ENCODE measurements around the gene DYNLT4. TPM values are rescaled to one million over a fixed set of nuclear protein-coding genes. Genes with fewer than 3 reads are reported as not detected.
"Not testable (repeated sequence)": the region's sequence is repeated elsewhere in the genome, so short reads cannot be mapped to it uniquely, and the experiment has no call there.

Gene DYNLT4
- total RNA-seq, 1 donor from 2014 or later: 1.1 TPM

DNA sequence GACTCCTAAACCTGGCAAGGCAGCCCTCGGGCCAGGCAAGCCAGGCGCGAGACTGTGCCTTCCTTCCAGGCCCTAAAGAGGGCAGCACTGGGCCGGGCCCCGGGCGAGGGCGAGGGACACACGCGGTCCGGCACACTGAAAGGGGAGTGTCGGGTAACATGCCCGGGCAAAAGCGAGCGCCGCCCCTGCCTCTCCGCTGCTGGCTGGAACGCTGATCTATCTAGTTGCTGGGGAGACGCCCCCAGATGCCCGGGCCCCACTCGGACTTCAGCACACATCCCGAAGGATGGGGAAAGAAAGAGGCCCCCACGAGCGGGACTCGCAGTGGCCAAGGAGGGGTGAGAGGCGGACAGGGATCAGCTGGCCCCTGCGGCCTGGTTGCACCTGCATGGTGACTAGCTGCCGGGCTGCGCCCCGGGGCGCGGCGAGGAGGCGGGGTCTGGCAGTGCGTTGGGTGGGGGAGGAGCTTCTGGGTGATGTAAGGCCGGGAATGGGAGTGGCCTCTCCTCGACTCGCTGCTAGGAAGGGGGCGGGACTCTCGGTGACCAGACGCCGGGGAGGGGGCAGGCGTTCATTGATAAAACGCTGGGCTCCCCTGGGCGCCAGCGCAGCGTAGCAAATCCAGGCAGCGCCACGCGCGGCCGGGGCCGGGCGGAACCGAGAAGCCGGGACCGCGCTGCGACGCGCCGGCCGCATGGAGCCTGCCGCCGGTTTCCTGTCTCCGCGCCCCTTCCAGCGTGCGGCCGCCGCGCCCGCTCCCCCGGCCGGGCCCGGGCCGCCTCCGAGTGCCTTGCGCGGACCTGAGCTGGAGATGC lies 7.2 kb downstream of the DYNLT4 start, which contains the start of gene PLK3:
Gene PLK3, plus strand, starts transcription at position 608 of the 815 bp plus-strand sequence. Its CDS starts 87 bp downstream, at position 695.
- ATAC-seq (ENCODE audit: poor library complexity): peak; percentile 97
- DNase-seq: peak; percentile 99
- intact Hi-C loops (cut with DNase I): no loop called here

DNA sequence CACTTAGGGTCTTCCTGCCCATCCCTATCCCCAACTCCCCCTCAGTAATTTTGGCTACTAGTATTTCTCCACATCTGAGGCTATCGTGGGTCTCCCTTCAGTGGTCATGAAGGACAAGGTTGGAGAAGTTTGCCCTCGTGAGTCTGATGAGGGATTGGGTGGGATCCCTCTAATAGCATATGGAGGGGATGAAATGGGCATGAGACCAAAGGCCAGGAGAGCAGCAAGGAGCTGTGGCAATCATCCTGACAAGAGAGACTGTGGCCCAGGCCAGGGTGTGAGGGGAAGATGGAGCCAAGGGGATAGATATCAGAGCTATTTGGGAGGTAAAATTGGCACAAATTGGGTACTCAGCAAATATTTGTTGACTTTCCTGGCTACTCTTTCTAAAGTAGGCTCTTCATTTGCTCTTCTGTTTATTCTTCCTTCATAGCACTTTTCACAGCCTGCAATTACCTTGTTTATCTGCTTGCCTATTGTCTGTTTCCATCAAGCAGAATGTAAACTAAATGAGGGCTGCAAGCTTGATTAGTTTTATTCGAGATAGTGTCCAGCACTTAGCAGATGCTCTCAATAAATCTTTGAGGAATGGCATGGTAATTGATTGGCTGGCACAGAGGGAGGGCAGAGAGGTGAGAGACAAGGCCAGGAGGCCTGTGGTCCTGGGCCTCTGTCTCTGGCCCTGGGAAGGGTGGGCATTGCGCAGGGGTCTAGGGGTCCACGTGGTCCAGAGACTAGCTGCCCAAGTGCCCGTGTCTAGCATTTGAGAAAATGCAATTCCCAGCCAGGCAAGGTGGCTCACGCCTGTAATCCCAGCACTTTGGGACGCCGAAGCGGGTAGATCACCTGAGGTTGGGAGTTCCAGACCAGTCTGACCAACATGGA lies 8.4 kb downstream of the DYNLT4 start:
- DNase-seq (peak; percentile 43), ATAC-seq (ENCODE audit: poor library complexity) (no peak)
- intact Hi-C loops (cut with DNase I): no loop called here

DNA sequence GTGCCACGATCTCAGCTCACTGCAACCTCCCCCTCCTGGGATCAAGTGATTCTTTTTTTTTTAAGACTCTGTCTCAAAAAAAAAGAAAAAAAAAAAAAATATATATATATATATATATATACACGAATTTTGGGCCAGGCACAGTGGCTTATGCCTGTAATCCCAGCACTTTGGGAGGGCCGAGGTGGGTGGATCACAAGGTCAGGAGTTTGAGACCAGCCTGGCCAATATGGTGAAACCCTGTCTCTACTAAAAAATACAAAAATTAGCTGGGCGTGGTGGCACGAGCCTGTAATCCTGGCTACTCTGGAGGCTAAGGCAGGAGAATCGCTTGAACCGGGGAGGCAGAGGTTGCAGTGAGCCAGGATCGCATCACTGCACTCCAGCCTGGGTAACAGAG lies 9.3 kb downstream of the DYNLT4 start:
- intact Hi-C loops (cut with DNase I); ATAC-seq (ENCODE audit: poor library complexity); DNase-seq: not testable (repeated sequence)

DNA sequence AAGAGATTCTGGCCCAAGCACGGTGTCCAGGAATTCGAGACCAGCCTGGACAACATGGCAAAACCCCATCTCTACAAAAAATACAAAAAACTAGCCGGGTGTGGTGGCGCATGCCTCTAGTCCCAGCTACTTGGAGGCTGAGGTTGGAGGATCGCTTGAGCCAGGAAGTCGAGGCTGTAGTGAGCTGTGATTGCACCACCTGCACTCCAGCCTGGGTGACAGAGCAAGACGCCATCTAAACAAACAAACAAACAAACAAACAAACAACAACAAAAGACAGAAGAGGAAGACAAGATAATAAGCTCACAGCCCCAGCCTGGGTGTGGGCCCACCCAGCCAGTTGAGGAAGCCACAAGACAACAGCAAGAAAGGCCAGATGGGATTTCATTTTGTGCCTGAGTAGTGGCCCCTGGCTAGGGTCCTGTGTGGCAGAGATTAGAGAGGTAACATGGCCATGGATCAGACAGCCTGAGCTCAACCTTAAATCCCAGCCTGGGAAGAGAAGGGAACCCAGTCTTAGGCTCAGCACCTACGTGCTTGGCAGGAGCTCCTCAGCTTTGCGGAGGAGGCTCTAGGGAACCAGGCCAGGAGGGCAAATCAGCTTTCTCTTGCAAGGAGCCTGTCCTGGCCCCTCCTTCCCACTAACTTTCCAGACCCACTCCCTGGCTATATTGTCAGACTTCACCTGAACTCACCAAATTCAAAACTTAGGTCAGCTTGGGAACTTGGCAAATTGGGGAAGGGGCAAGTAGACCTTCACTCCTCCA lies 14.2 kb downstream of the DYNLT4 start:
- DNase-seq (no peak), ATAC-seq (ENCODE audit: poor library complexity) (no peak)
- intact Hi-C loops (cut with DNase I): no loop called here

DNA sequence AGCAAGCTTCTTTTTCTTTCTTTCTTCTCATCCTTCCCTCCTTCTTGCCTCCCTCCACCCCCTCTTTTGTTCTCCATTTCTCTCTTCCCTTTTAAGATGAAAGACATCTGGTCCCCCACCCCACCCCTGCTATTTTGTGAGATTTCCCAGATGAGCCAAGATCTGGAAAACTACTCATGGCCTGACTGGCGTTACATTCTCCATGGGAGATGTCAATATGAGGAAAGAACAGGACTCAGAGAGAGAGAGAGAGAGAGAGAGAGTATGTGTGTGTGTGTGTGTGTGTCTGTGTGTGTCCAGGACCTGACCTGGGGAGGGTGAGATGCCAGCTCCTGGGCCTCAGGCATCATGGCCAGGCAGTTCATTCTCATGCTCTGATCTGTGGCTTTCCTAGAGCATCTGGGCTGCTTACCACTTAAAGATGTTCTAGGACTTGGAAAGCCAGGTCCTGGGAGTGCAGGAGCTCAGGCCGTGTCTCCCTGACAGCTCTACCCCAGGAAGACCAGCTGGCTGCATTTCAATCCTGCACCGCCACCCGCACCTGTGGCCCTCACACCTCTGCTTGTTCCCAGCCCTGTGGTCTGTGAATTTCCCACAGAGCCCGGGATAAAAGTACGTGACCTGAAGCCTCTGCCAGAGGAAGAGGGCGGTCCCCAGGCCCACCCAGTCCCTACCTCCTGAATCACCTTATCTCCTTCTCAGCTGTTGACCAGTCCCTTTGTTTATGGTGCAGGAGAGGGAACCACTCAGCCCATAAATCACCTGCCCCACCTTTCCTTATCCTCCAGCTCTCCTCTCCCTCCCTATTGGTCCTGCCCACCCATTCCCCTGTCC lies 16.0 kb downstream of the DYNLT4 start:
- DNase-seq (no peak), ATAC-seq (ENCODE audit: poor library complexity) (no peak)
- intact Hi-C loops (cut with DNase I): no loop called here

DNA sequence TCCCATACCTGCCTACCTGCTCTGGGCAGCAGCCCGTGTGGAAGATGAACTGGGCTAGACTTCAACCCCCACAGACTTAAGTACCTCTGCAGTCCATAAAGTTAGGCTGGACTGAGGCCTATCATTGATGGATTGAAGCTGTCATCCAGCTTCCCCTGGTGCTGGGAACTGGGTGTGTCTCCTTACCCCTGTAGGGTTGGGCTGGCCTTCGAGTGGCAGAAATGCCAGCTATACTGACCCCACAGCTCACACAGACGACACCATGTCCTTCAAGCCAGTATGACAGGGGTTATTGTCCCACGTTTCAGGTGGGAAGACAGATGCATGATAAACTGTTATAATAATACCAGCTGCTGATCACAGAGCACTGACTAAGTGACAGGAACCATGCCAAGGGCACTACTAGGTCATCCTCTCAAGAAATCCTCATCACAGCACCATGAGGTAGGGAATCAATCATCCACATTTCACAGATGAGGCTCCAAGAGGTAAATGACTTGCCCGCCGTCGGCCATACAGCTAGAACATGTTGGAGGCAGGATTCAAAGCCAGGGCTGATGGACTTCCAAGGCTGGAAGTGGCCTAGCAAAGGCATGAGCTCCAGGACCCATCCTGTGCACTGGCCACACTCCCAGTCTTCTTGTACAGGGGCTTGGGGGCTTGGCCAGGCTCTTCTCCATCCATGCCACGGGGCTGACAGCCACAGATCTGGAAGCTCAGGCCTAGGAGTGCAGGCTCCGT lies 18.9 kb downstream of the DYNLT4 start, which contains the start of gene BEST4:
Gene BEST4, minus strand, starts transcription at position 51 of the 741 bp plus-strand sequence. CDS start 465 bp downstream, outside the sequence.
- no peak for DNase-seq
- intact Hi-C loops (cut with DNase I): loop anchor here (5.0 to 10.0 kb wide), 2 partner anchors 47 to 224 kb away; partner anchors contain the start of genes HECTD3 and UROD

DNA sequence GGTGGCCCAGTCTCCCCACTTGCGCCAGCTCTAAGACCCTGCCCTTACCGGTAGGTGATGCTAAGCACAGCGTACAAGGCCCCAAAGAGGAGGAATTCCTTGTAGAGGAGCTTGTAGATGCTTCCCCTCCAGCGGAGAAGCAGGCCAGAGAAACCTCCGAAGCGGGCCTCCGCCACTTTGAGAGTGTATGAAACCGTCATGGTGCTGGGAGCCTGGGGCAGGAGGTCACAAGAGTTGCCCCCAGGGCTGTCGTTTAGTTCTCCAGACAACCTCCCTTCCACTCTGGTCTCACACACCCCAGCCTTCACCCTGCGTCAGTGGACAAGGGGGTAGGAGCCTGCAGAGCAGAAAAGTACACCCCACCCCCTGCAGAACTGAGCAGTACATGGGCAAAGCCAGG lies 19.6 kb downstream of the DYNLT4 start:
- no peak for ATAC-seq (ENCODE audit: poor library complexity)
- no peak for DNase-seq

More for the DNA sequence above, 18.9 kb downstream of the DYNLT4 start, which contains the start of gene BEST4:
- no peak for ATAC-seq (ENCODE audit: poor library complexity)

DNA sequence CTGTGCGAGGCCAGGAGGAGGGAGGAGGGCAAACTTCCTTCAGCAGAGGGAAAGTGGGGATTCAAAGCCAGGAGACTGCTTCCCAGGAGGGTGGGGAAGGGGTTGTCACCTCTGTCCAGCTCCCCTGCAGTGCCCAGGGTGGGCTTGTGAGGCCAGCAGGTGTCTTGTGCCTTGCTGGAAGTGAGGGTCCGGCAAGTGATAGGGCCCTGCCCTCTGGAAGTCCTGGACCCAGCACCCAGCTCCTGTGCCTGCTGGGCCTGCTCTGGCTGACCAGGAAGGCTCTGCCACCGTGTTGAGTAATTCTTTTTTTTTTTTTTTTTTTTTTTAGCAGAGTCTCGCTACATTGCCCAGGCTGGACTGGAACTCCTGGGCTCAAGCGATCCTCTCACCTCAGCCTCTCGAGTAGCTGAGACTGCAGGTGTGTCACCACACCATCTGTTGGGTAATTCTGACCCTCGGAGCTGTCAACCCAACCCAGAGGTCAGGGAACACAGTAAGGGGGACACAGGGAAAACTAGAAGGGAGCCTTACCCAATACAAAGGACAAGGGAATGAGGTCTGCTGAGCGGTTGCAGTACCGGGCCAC lies 20.2 kb downstream of the DYNLT4 start:
- ATAC-seq (ENCODE audit: poor library complexity) (no peak), DNase-seq (no peak)
- intact Hi-C loops (cut with DNase I): loop anchor here (5.0 to 10.0 kb wide), 2 partner anchors 48 to 225 kb away; partner anchors contain the start of genes HECTD3 and UROD

More for the DNA sequence above, 19.6 kb downstream of the DYNLT4 start:
- intact Hi-C loops (cut with DNase I): loop anchor here (5.0 to 10.0 kb wide), 2 partner anchors 47 to 225 kb away; partner anchors contain the start of genes HECTD3 and UROD

DNA sequence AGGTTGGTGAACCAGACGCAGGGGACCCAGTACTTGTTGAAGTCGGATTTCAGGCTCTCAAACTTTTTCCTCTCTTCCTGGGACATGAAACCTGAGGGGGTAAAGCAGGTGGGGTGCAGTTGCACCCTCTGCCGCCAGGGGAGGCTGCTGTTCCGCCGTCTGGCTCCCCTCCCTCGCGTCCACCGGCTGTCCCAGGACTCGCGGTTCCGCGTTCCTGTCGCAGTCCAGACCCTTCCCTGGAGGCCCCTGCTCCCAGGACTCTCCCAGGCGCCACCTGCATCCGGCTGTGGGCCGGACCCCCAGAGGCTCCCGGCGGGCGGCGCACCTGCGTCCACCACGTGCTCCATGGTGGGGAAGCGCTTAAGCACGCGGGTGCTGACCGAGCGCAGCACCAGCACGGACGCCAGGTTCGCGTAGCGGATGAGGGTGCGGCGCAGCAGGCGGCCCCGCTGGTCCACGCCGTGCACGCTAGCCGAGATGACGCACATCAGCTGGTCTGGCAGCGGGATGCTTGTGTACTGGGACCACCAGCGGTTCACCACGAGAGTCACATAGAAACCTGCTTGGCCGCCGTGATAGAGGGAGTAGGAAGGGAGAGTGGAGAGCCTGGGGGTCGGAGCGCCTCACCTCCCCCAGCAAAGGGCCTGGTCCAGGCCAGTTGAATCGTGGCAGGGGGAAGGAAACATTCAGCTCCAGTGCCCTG lies 20.9 kb downstream of the DYNLT4 start:
- ATAC-seq (ENCODE audit: poor library complexity) (peak; percentile 80), DNase-seq (peak; percentile 79)
- intact Hi-C loops (cut with DNase I): loop anchor here (5.0 to 10.0 kb wide), 2 partner anchors 49 to 226 kb away; partner anchors contain the start of genes HECTD3 and UROD

DNA sequence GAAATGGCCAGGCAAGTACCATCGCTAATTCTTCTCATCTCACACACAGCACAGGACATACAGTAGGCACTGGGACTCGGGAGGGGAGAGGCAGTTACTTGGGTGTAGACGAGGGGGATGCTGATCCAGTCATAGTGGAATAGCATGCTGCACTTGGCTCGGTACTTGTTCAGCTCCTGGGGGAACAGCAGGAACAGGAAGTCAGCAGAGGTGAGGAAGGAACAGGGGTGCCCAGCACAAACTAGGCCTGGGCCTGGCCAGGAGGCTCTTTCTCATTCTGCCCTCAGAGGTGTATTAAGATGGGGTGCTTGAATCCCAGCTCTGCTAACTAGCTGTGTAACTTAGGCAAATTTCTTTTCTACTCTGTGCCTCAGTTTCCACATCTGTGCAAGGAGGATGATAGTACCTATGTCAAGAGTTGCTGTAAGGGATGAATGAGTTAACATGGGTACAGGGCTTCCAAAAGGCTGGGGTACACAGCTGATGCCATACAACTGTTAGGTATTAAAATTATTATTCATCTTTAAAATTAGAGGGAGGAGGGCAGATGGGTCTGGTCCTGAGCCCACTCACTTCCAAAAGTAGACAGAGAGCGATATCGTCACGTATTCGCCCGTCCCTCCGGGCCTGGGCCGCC lies 21.5 kb downstream of the DYNLT4 start:
- no peak for DNase-seq
- no peak for ATAC-seq (ENCODE audit: poor library complexity)
- intact Hi-C loops (cut with DNase I): loop anchor here (5.0 to 10.0 kb wide), 2 partner anchors 49 to 227 kb away; partner anchors contain the start of genes HECTD3 and UROD

DNA sequence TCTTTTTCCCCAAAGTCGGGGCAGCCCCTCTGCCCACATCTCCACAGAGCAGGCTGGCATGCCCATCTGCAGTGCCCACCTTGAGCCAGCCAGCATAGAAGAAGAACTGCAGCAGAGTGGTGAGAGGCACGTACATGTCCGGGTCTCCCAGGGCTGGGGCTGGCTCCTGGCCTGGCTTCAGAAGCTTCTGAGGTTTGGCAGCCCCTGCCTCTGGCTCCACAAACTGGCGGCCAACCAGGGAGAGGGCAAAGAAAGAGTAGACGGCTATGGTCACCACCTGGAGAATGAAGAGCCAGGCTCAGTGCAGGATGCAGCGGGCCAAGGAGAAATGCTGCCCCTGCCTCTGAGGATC lies 22.1 kb downstream of the DYNLT4 start:
- no peak for ATAC-seq (ENCODE audit: poor library complexity)
- intact Hi-C loops (cut with DNase I): loop anchor here (5.0 to 10.0 kb wide), 2 partner anchors 50 to 227 kb away; partner anchors contain the start of genes HECTD3 and UROD
- no peak for DNase-seq

DNA sequence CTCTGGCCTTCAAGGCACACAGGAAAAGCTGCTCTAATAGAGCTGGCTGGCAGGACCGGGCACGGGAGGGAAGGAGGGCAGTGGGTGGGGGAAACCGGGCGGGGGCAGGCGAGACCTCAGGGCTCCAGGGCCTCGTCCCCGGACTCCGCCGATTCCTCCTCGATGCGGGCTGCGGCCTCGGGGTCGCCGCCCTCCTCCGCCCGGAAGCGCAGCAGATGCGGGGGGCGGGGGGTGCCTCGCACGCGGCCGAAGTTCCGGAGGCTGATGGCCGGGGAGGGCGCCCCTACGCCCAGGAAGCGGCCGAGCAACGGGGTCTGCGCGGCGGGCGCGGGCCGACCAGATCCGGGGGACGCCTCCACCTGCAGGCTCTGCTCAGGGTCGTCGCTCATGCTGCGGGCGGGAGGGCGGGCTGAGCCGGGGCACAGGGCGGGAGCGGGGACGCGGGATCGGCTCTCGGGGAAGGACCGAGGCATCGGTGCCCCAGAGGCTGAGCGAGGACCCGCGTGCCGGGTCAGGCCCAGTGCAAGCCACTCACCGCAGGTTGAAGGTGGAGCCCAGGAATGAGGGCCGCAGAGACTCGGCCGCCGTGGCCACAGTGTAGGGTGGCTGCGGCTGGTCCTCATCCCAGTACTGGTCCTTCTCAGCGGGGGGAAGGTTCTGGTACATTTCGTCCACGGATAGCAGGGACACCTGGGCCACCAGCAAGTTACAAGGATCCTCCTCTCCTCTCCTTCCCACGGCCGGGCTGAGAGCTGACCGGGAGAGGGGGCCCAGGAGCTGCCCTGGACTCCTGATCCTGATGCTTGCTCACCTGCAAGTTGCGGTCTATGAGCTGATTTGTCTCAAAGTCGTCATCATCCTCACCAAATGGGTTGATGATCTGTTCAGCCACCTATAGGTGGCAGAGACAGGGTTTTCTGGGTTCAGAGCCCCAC lies 22.8 kb downstream of the DYNLT4 start:
- ATAC-seq (ENCODE audit: poor library complexity): peak; percentile 37
- intact Hi-C loops (cut with DNase I): loop anchor here (5.0 to 10.0 kb wide), 2 partner anchors 50 to 228 kb away; partner anchors contain the start of genes HECTD3 and UROD
- no peak for DNase-seq

DNA sequence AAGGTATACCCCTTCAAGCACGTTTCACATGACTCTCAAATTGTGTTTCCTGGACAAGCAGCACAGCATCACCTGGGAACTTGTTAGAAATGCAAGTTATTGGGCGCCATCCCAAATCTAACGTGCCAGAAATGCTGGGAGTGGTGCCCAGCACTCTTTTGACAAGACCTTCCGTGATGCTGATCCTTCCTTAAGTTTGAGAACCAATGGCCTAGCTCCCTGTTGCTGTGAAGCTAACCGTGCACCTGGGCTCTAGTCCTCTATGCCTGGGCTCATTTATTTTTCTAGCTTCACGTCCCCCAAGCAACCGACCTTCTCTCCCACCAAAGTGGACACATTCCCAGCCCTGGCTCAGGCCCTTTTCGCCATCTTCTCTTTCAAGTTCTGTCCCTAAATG lies 23.5 kb downstream of the DYNLT4 start:
- intact Hi-C loops (cut with DNase I): loop anchor here (10.0 kb wide), 1 partner anchor 51 kb away; no protein-coding TSS in a partner anchor
- DNase-seq (no peak), ATAC-seq (ENCODE audit: poor library complexity) (no peak)

DNA sequence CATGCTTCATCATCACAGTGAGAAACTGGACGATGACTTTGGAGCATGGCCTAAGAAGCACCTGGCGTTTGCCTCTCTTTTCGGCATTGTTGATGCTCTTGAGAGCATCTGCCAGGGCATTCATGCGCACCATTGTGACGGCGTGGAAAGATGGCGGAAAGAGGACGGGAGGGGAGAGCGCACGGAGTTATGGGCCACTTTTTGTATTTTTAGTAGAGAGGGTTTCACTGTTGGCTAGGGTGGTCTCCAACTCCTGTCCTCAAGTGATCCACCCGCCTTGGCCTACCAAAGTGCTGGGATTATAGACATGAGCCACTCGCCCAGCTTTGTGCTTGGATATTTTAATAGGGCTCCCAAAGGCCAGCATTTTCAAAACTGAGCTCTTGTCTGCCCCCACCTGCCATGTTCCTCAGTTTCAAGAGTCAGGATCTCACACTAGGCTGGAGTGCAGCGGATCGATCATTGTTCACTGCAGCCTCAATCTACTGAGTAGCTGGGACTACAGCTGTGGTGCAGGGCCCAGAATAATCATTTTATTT lies 26.5 kb downstream of the DYNLT4 start:
- no peak for DNase-seq
- no peak for ATAC-seq (ENCODE audit: poor library complexity)
- intact Hi-C loops (cut with DNase I): loop anchor here (10.0 kb wide), 1 partner anchor 54 kb away; no protein-coding TSS in a partner anchor

Measured in Right ventricle myocardium superior (tissue), 1 donor.